Mesothelial cell of epicardium (in vitro differentiated cells): ENCODE data around the gene PRKAA2. TPM values are rescaled to one million over a fixed set of nuclear protein-coding genes. Genes with fewer than 3 reads are reported as not detected.

Experiments
- DNase-seq, 2 experiments: peaks; one replicate each; pipeline ENCODE4 v3.0.0; 2021; ENCODE audit warnings: low spot score in 2 of 2; ENCODE audit not compliant: unreplicated experiment in 2 of 2
- H3K27ac Mint-ChIP-seq: 2 replicates; pipeline ENCODE4 v1.8.0; 2021; ENCODE audit warnings: mixed read lengths
- H3K27me3 Mint-ChIP-seq: 2 replicates; pipeline ENCODE4 v1.8.0; 2021; ENCODE audit warnings: low read depth, mixed read lengths
- H3K36me3 Mint-ChIP-seq: 2 replicates; pipeline ENCODE4 v1.8.0; 2021; ENCODE audit warnings: mixed read lengths
- H3K4me1 Mint-ChIP-seq: 2 replicates; pipeline ENCODE4 v1.8.0; 2021; ENCODE audit warnings: mixed read lengths
- H3K4me3 Mint-ChIP-seq: 2 replicates; pipeline ENCODE4 v1.8.0; 2021; ENCODE audit warnings: mild to moderate bottlenecking, moderate library complexity, mixed read lengths
- H3K9me3 Mint-ChIP-seq: 2 replicates; pipeline ENCODE4 v1.8.0; 2021; ENCODE audit warnings: mixed read lengths
- CTCF ChIP-seq: fragments of 200-600 bp; sonication (generic); IDR thresholded peaks from one replicate; pipeline ENCODE4 v1.5.0; 2021; ENCODE audit warnings: antibody characterized with exemption; ENCODE audit not compliant: unreplicated experiment
- total RNA-seq: library from RNA; stranded (reverse); gene quantifications from 3 replicates; pipeline ENCODE4 v1.2.1, GENCODE V29; 2021

PRKAA2 gene
- total RNA-seq, 1 donor from 2014 or later = 5.3 TPM

GRCh38 chr1:56709269-56709880 lies 64.3 kb downstream of the PRKAA2 start:
- peak; percentile 85 for TF ChIP-seq CTCF
- no peak overlapping the region for H3K4me3 Mint-ChIP-seq
- H3K9me3 Mint-ChIP-seq = peaks cover 5% of the 10 kb centered on the region
- H3K36me3 Mint-ChIP-seq = peaks cover 27% of the 10 kb centered on the region
- H3K27me3 Mint-ChIP-seq = no peaks in the 10 kb centered on the region
- DNase-seq = no peak
- peaks cover 5% of the 10 kb centered on the region for H3K4me1 Mint-ChIP-seq
- H3K27ac Mint-ChIP-seq = no peak overlapping the region

- Mint-ChIP-seq H3K36me3 (peaks cover 21% of the 10 kb centered on the region), H3K27ac (no peak overlapping the region), H3K27me3 (no peaks in the 10 kb centered on the region), H3K9me3 (no peaks in the 10 kb centered on the region), H3K4me3 (no peak overlapping the region), H3K4me1 (peaks cover 5% of the 10 kb centered on the region)
- DNase-seq = no peak
- TF ChIP-seq CTCF = no peak
Measured at GRCh38 chr1:56709995-56710394, 64.9 kb downstream of the PRKAA2 start.

GRCh38 chr1:56710646-56711045 lies 65.5 kb downstream of the PRKAA2 start:
- H3K4me3 Mint-ChIP-seq = no peak overlapping the region
- peaks cover 19% of the 10 kb centered on the region for H3K36me3 Mint-ChIP-seq
- no peak overlapping the region for H3K27ac Mint-ChIP-seq
- no peak for TF ChIP-seq CTCF
- no peaks in the 10 kb centered on the region for H3K27me3 Mint-ChIP-seq
- peaks cover 5% of the 10 kb centered on the region for H3K4me1 Mint-ChIP-seq
- no peaks in the 10 kb centered on the region for H3K9me3 Mint-ChIP-seq
- no peak for DNase-seq

GRCh38 chr1:56712150-56712549 lies 67.0 kb downstream of the PRKAA2 start:
- Mint-ChIP-seq H3K27ac (no peak overlapping the region), H3K9me3 (no peaks in the 10 kb centered on the region), H3K27me3 (no peaks in the 10 kb centered on the region), H3K36me3 (peaks cover 5% of the 10 kb centered on the region), H3K4me3 (no peak overlapping the region), H3K4me1 (peaks cover 5% of the 10 kb centered on the region)
- no peak for TF ChIP-seq CTCF
- DNase-seq = no peak

- DNase-seq = no peak
- no peak for TF ChIP-seq CTCF
- Mint-ChIP-seq H3K9me3 (no peaks in the 10 kb centered on the region), H3K36me3 (peaks cover 2% of the 10 kb centered on the region), H3K4me3 (no peak overlapping the region), H3K27ac (no peak overlapping the region), H3K4me1 (peaks cover 5% of the 10 kb centered on the region), H3K27me3 (no peaks in the 10 kb centered on the region)
Measured at GRCh38 chr1:56713112-56713511, 68.0 kb downstream of the PRKAA2 start.

- no peak for TF ChIP-seq CTCF
- DNase-seq = no peak
- H3K27me3 Mint-ChIP-seq = no peaks in the 10 kb centered on the region
- H3K4me1 Mint-ChIP-seq = peaks cover 5% of the 10 kb centered on the region
- no peaks in the 10 kb centered on the region for H3K9me3 Mint-ChIP-seq
- H3K4me3 Mint-ChIP-seq = no peak overlapping the region
- no peak overlapping the region for H3K27ac Mint-ChIP-seq
- no peaks in the 10 kb centered on the region for H3K36me3 Mint-ChIP-seq
Measured at GRCh38 chr1:56715156-56715555, 70.0 kb downstream of the PRKAA2 start.
